T-helper 2 cell treated with Interferon-gamma antibody and Interleukin-4, amounts not matched to agents 100 ng/mL and 5 ng/mL, for 36 hours (primary cell): ENCODE measurements around the gene HLA-DOB. TPM values are rescaled to one million over a fixed set of nuclear protein-coding genes. Genes with fewer than 3 reads are reported as not detected.

Source experiments
- total RNA-seq: library from RNA; stranded (reverse); gene quantifications from 2 replicates; pipeline ENCODE4 v1.2.3, GENCODE V29; 2022

The HLA-DOB gene
- total RNA-seq, 1 donor from 2014 or later = 6.5 TPM

Other genes starting within 250 kb of the HLA-DOB start
- 69.9 and 74.8 TPM in 2 replicates for gene HLA-DRB1, start 227.2 kb downstream of the HLA-DOB start, total RNA-seq
- 20.2 and 21.5 TPM in 2 replicates for gene HLA-DQA1, start 179.6 kb downstream of the HLA-DOB start, total RNA-seq
- 7.0 and 10.0 TPM in 2 replicates for gene HLA-DQB1, start 150.3 kb downstream of the HLA-DOB start, total RNA-seq
- 3.8 and 4.3 TPM in 2 replicates for gene HLA-DQA2, start 75.6 kb downstream of the HLA-DOB start, total RNA-seq
- 1.4 and 1.5 TPM in 2 replicates for gene HLA-DQB2, start 53.5 kb downstream of the HLA-DOB start, total RNA-seq
- 171 and 207 TPM in 2 replicates for gene TAP2, start 21.7 kb upstream of the HLA-DOB start, total RNA-seq
- gene PSMB8, start 27.0 kb upstream of the HLA-DOB start, total RNA-seq = 448 and 470 TPM in 2 replicates
- 416 and 426 TPM in 2 replicates for gene TAP1, start 36.7 kb upstream of the HLA-DOB start, total RNA-seq
- gene PSMB9, start 37.2 kb upstream of the HLA-DOB start, total RNA-seq = 413 and 416 TPM in 2 replicates
- 8.5 and 9.0 TPM in 2 replicates for gene HLA-DMB, start 124.0 kb upstream of the HLA-DOB start, total RNA-seq
- gene HLA-DMA, start 136.1 kb upstream of the HLA-DOB start, total RNA-seq = 32.7 and 35.6 TPM in 2 replicates
- gene BRD2, start 151.6 kb upstream of the HLA-DOB start, total RNA-seq = 331 and 342 TPM in 2 replicates
- 1.7 and 2.5 TPM in 2 replicates for gene HLA-DOA, start 192.6 kb upstream of the HLA-DOB start, total RNA-seq